Fibroblast of lung (primary cell): Measurements from ENCODE around the gene NOL6. TPM values are rescaled to one million over a fixed set of nuclear protein-coding genes. Genes with fewer than 3 reads are reported as not detected.

Experiments used
- DNase-seq, 2 donors: peaks; one replicate each; pipeline versions ENCODE4 v3.0.0 to v3.0.0-alpha.2; 2010; ENCODE audit warnings: low read depth in 2 of 2
- H2AFZ ChIP-seq: 2 replicates; pipeline ENCODE4 v1.5.1; 2012; ENCODE audit warnings: low read length, control low read depth, inconsistent platforms
- H3K27ac ChIP-seq: 2 replicates; pipeline ENCODE4 v1.5.1; 2011; ENCODE audit warnings: low read length, control low read depth; ENCODE audit not compliant: insufficient read depth
- H3K27me3 ChIP-seq: 2 replicates; pipeline ENCODE4 v1.5.1; 2011; ENCODE audit warnings: mild to moderate bottlenecking, low read length; ENCODE audit not compliant: control insufficient read depth, insufficient read depth
- H3K36me3 ChIP-seq: 2 replicates; pipeline ENCODE4 v1.5.1; 2011; ENCODE audit warnings: low read length; ENCODE audit not compliant: control insufficient read depth, insufficient read depth
- H3K4me1 ChIP-seq: 2 replicates; pipeline ENCODE4 v1.5.1; 2011; ENCODE audit warnings: low read length; ENCODE audit not compliant: control insufficient read depth, insufficient read depth; ENCODE audit errors: extremely low read depth
- H3K4me2 ChIP-seq: 2 replicates; pipeline ENCODE4 v1.5.1; 2011; ENCODE audit warnings: low read length, control low read depth; ENCODE audit not compliant: insufficient read depth; ENCODE audit errors: extremely low read depth
- H3K4me3 ChIP-seq, 4 experiments: fragments of 200-600 bp in 1 of 4; sonication (generic) in 1 of 4; replicated peaks in 1 of 4; 2 replicates each; pipeline ENCODE4 v1.5.1; 2011 to 2016; ENCODE audit warnings: low read length in 4 of 4, low read depth in 3 of 4, mild to moderate bottlenecking in 3 of 4, control low read depth in 2 of 4, inconsistent platforms in 1 of 4, mixed read lengths in 1 of 4; ENCODE audit not compliant: insufficient read depth in 1 of 4; ENCODE audit errors: control extremely low read depth in 1 of 4
- H3K79me2 ChIP-seq: 2 replicates; pipeline ENCODE4 v1.5.1; 2012; ENCODE audit warnings: mild to moderate bottlenecking, low read length, inconsistent platforms; ENCODE audit not compliant: control insufficient read depth, insufficient read depth
- H3K9ac ChIP-seq: 2 replicates; pipeline ENCODE4 v1.5.1; 2011; ENCODE audit warnings: mild to moderate bottlenecking, low read length, control low read depth; ENCODE audit not compliant: insufficient read depth
- H3K9me3 ChIP-seq: 2 replicates; pipeline ENCODE4 v1.5.1; 2012; ENCODE audit warnings: low read depth, low read length; ENCODE audit not compliant: control insufficient read depth, insufficient read depth
- H4K20me1 ChIP-seq: 2 replicates; pipeline ENCODE4 v1.5.1; 2011; ENCODE audit warnings: low read length; ENCODE audit not compliant: control insufficient read depth, insufficient read depth; ENCODE audit errors: extremely low read depth
- CTCF ChIP-seq, 2 donors: IDR thresholded peaks in 1 of 2; conservative IDR thresholded peaks in 1 of 2; 1 replicate in 1 of 2; 2 replicates in 1 of 2; pipeline ENCODE4 v1.5.1; 2011 to 2012; ENCODE audit warnings: low read length in 2 of 2, control low read depth in 1 of 2, inconsistent platforms in 1 of 2, low read depth in 1 of 2, mild to moderate bottlenecking in 1 of 2
- EZH2 ChIP-seq: IDR thresholded peaks from 2 replicates; pipeline ENCODE4 v1.5.1; 2012; ENCODE audit warnings: low read length, control low read depth, mild to moderate bottlenecking; ENCODE audit errors: missing control alignments
- polyA plus RNA-seq, 2 donors: library from polyadenylated mRNA; depleted of rRNA in 1 of 2; stranded (reverse) in 1 of 2; unstranded in 1 of 2; fragments of >200 nt; gene quantifications; 2 replicates each; pipeline ENCODE4 v1.2.1, GENCODE V29; 2011 to 2012; ENCODE audit warnings: missing spikeins in 1 of 2
- total RNA-seq: library from RNA; depleted of rRNA; stranded (reverse); fragments of >200 nt; gene quantifications from 2 replicates; pipeline ENCODE4 v1.2.1, GENCODE V29; 2014

The NOL6 gene
- total and polyA plus RNA-seq, 2 donors (not counting 1 experiment from before 2014, with no cell fraction given), result 15.2 to 24.4 TPM

- no peak overlapping the region for H3K27ac ChIP-seq
- no peak overlapping the region for H3K9ac ChIP-seq
Measured at GRCh38 chr9:33480106-33480505, 6.4 kb upstream of the NOL6 start.

GRCh38 chr9:33476503-33476902 is 2.8 kb upstream of the NOL6 start:
- no peaks in the 10 kb centered on the region for H3K27me3 ChIP-seq
- no peaks in the 10 kb centered on the region for H3K9me3 ChIP-seq
- H3K79me2 ChIP-seq, result peaks cover 20% of the 10 kb centered on the region
- no peak overlapping the region for H3K4me3 ChIP-seq
- peaks cover 5% of the 10 kb centered on the region for H3K36me3 ChIP-seq
- no peak overlapping the region for H3K27ac ChIP-seq
- TF ChIP-seq CTCF (conservative IDR thresholded peaks at IDR 0.05 in 1 of 2, IDR thresholded peaks at IDR 0.05 in 1 of 2; ENCODE audit: low read depth in 1 of 2, low read length in 2 of 2) (no peak), EZH2 (no peak)
- peaks cover 6% of the 10 kb centered on the region for H3K4me1 ChIP-seq
- no peaks in the 10 kb centered on the region for H4K20me1 ChIP-seq
- no peak overlapping the region for H2AFZ ChIP-seq
- DNase-seq, result no peak
- no peak overlapping the region for H3K4me2 ChIP-seq
- H3K9ac ChIP-seq, result no peak overlapping the region

More at GRCh38 chr9:33480106-33480505, 6.4 kb upstream of the NOL6 start:
- Histone ChIP-seq H3K36me3 (no peaks in the 10 kb centered on the region), H3K27me3 (no peaks in the 10 kb centered on the region), H3K4me1 (no peaks in the 10 kb centered on the region), H3K4me3 (no peak overlapping the region), H3K79me2 (no peaks in the 10 kb centered on the region), H2AFZ (no peak overlapping the region), H3K4me2 (no peak overlapping the region), H3K9me3 (no peaks in the 10 kb centered on the region), H4K20me1 (no peaks in the 10 kb centered on the region)
- DNase-seq, result no peak
- TF ChIP-seq EZH2 (no peak), CTCF (conservative IDR thresholded peaks at IDR 0.05 in 1 of 2, IDR thresholded peaks at IDR 0.05 in 1 of 2; ENCODE audit: low read depth in 1 of 2, low read length in 2 of 2) (no peak)

GRCh38 chr9:33475357-33475756 is 1.6 kb upstream of the NOL6 start:
- no peaks in the 10 kb centered on the region for H4K20me1 ChIP-seq
- H3K79me2 ChIP-seq, result peaks cover 20% of the 10 kb centered on the region
- no peak for DNase-seq
- no peak overlapping the region for H2AFZ ChIP-seq
- peaks cover 5% of the 10 kb centered on the region for H3K36me3 ChIP-seq
- no peaks in the 10 kb centered on the region for H3K9me3 ChIP-seq
- TF ChIP-seq CTCF (conservative IDR thresholded peaks at IDR 0.05 in 1 of 2, IDR thresholded peaks at IDR 0.05 in 1 of 2; ENCODE audit: low read depth in 1 of 2, low read length in 2 of 2), result no peak
- TF ChIP-seq EZH2, result no peak
- H3K9ac ChIP-seq, result no peak overlapping the region
- no peaks in the 10 kb centered on the region for H3K27me3 ChIP-seq
- H3K4me2 ChIP-seq, result no peak overlapping the region
- H3K4me1 ChIP-seq, result peaks cover 6% of the 10 kb centered on the region
- no peak overlapping the region for H3K4me3 ChIP-seq
- H3K27ac ChIP-seq, result no peak overlapping the region
